Measurements from ENCODE around the gene OR2T29. TPM values are rescaled to one million over a fixed set of nuclear protein-coding genes. Genes with fewer than 3 reads are reported as not detected.

The OR2T29 gene
- total and polyA plus RNA-seq, 10 of the 15 experiments (the other 5 are each of a cell fraction or from before 2014, with no cell fraction given) = 0.22 to 10.2 (median 1.4) TPM

DNA sequence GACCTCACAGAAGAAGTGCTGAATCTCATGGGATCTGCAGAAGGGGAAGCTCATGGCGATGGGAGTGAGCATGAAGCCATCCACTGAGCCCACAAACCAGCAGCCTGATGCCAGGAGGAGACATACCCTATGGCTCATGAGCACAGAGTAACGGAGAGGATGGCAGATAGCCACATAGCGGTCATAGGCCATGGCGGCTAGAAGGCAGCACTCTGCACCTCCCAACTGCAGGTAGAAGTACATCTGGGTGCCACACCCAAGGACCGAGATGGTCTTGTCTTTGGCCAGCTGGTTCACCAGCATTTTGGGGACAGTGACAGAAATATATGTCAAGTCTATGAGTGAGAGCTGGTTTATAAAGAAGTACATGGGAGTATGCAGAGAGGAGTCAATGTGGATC is 30.7 kb upstream of the OR2T29 start (continued):
- no peak for TF ChIP-seq HDAC6 (IDR thresholded peaks at IDR 0.05; ENCODE audit: unreplicated experiment)
- TF ChIP-seq, protein P1, sequence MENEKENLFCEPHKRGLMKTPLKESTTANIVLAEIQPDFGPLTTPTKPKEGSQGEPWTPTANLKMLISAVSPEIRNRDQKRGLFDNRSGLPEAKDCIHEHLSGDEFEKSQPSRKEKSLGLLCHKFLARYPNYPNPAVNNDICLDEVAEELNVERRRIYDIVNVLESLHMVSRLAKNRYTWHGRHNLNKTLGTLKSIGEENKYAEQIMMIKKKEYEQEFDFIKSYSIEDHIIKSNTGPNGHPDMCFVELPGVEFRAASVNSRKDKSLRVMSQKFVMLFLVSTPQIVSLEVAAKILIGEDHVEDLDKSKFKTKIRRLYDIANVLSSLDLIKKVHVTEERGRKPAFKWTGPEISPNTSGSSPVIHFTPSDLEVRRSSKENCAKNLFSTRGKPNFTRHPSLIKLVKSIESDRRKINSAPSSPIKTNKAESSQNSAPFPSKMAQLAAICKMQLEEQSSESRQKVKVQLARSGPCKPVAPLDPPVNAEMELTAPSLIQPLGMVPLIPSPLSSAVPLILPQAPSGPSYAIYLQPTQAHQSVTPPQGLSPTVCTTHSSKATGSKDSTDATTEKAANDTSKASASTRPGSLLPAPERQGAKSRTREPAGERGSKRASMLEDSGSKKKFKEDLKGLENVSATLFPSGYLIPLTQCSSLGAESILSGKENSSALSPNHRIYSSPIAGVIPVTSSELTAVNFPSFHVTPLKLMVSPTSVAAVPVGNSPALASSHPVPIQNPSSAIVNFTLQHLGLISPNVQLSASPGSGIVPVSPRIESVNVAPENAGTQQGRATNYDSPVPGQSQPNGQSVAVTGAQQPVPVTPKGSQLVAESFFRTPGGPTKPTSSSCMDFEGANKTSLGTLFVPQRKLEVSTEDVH (IDR thresholded peaks at IDR 0.05; ENCODE audit: low read depth, partially characterized antibody) = no peak

DNA sequence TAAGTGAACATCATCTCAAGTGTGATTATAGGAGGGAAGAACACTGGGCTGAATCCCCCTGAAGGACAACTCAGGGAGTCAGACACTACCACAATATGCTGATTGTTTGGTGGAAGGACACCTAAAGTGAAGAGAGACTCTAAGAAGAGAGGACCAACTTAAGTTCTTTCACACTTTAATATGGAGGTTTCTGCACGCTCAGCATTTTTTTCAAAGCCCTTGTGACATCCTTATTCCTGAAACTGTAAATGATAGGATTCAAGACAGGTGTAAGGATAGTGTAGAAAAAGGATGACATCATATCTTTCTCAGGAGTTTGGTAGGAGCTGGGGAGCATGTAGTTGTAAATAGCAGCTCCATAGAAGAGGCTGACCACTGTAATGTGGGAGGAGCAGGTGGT is 30.1 kb upstream of the OR2T29 start:
- intact Hi-C loops (cut with micrococcal nuclease; ENCODE audit: unreplicated experiment) = no loop called here
- SMC1A ChIA-PET (ENCODE audit: uncharacterized antibody, unreplicated experiment) = no interaction called here
- no peak for ATAC-seq
- no peak overlapping the region for H2AFZ ChIP-seq (ENCODE audit: control insufficient read depth, low read depth, low read length)
- H3K36me3 ChIP-seq (ENCODE audit: control insufficient read depth in 2 of 2, insufficient read depth in 2 of 2, low read length in 1 of 2) = no peaks in the 10 kb centered on the region
- TF ChIP-seq USF2 (IDR thresholded peaks at IDR 0.05; ENCODE audit: borderline replicate concordance, low read depth, low read length) (no peak), ATF7 (IDR thresholded peaks at IDR 0.05; ENCODE audit: low read depth) (no peak), CREB1 (IDR thresholded peaks at IDR 0.05; ENCODE audit: low read depth) (no peak), ZZZ3 (IDR thresholded peaks at IDR 0.05; ENCODE audit: control insufficient read depth, insufficient read length, low read depth) (no peak), NR2C1 (IDR thresholded peaks at IDR 0.05) (no peak), HDGF (IDR thresholded peaks at IDR 0.05) (no peak), RAD21 (IDR thresholded peaks at IDR 0.05; ENCODE audit: insufficient read depth, low read depth, low read length) (no peak), SREBF2 (IDR thresholded peaks at IDR 0.05; ENCODE audit: low read length) (no peak), EED (IDR thresholded peaks at IDR 0.05; ENCODE audit: low read depth) (no peak), PML (IDR thresholded peaks at IDR 0.05; ENCODE audit: low read length) (no peak), EP300 (IDR thresholded peaks at IDR 0.05; ENCODE audit: borderline replicate concordance in 1 of 2, control insufficient read depth in 1 of 2, low read depth in 2 of 2, low read length in 2 of 2) (no peak)
- TF ChIP-seq, protein P2, sequence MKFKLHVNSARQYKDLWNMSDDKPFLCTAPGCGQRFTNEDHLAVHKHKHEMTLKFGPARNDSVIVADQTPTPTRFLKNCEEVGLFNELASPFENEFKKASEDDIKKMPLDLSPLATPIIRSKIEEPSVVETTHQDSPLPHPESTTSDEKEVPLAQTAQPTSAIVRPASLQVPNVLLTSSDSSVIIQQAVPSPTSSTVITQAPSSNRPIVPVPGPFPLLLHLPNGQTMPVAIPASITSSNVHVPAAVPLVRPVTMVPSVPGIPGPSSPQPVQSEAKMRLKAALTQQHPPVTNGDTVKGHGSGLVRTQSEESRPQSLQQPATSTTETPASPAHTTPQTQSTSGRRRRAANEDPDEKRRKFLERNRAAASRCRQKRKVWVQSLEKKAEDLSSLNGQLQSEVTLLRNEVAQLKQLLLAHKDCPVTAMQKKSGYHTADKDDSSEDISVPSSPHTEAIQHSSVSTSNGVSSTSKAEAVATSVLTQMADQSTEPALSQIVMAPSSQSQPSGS (IDR thresholded peaks at IDR 0.05; ENCODE audit: low read length) = no peak
- TF ChIP-seq, protein P3, sequence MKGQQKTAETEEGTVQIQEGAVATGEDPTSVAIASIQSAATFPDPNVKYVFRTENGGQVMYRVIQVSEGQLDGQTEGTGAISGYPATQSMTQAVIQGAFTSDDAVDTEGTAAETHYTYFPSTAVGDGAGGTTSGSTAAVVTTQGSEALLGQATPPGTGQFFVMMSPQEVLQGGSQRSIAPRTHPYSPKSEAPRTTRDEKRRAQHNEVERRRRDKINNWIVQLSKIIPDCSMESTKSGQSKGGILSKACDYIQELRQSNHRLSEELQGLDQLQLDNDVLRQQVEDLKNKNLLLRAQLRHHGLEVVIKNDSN (IDR thresholded peaks at IDR 0.05; ENCODE audit: borderline replicate concordance, extremely low read length, insufficient read depth, low read depth, low read length) = no peak
- TF ChIP-seq, protein P4, sequence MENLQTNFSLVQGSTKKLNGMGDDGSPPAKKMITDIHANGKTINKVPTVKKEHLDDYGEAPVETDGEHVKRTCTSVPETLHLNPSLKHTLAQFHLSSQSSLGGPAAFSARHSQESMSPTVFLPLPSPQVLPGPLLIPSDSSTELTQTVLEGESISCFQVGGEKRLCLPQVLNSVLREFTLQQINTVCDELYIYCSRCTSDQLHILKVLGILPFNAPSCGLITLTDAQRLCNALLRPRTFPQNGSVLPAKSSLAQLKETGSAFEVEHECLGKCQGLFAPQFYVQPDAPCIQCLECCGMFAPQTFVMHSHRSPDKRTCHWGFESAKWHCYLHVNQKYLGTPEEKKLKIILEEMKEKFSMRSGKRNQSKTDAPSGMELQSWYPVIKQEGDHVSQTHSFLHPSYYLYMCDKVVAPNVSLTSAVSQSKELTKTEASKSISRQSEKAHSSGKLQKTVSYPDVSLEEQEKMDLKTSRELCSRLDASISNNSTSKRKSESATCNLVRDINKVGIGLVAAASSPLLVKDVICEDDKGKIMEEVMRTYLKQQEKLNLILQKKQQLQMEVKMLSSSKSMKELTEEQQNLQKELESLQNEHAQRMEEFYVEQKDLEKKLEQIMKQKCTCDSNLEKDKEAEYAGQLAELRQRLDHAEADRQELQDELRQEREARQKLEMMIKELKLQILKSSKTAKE (IDR thresholded peaks at IDR 0.05; ENCODE audit: low read depth, poor library complexity, severe bottlenecking) = no peak
- H3K4me1 ChIP-seq (ENCODE audit: control insufficient read depth, insufficient read depth, low read length) = no peaks in the 10 kb centered on the region
- H3K27ac ChIP-seq (ENCODE audit: control insufficient read depth, insufficient read depth) = no peak overlapping the region
- no peak for FAIRE-seq
- no peak overlapping the region for H3K4me3 ChIP-seq
- POLR2A ChIA-PET = no interaction called here
- no peaks in the 10 kb centered on the region for H3K9me3 ChIP-seq (replicated peaks; ENCODE audit: control insufficient read depth, insufficient read depth, low read length)
- no peak for DNase-seq (ENCODE audit: low read depth, low spot score)
- H4K20me1 ChIP-seq (ENCODE audit: control insufficient read depth, insufficient read depth) = no peaks in the 10 kb centered on the region
- BruUV-seq (replicated peaks) = no TSS peak
- WGBS (ENCODE audit: insufficient coverage, insufficient replicate concordance, low lambda C conversion rate, missing lambda C conversion rate) = no CpG with 5 or more reads among the region's 1 CpG
- H3K27me3 ChIP-seq (replicated peaks in 1 of 2; ENCODE audit: control insufficient read depth in 2 of 2, insufficient read depth in 2 of 2, low read length in 1 of 2) = no peaks in the 10 kb centered on the region
- no peaks in the 10 kb centered on the region for H3K79me2 ChIP-seq (ENCODE audit: control insufficient read depth, insufficient read depth, low read length)
- CTCF ChIA-PET = no interaction called here
- H3K4me2 ChIP-seq (ENCODE audit: control insufficient read depth, insufficient read depth) = no peak overlapping the region
- in situ Hi-C loops (cut with MboI) = no loop called here
- H3K9ac ChIP-seq (ENCODE audit: control insufficient read depth, insufficient read depth, low read length) = no peak overlapping the region
- RAD21 ChIA-PET (ENCODE audit: unreplicated experiment) = no interaction called here
